Activated CD8-positive, alpha-beta T cell treated with anti-CD3 and anti-CD28 coated beads for 36 hours (primary cell): ENCODE measurements around the gene NOP10. TPM values are rescaled to one million over a fixed set of nuclear protein-coding genes. Genes with fewer than 3 reads are reported as not detected.

Source experiments
- ATAC-seq: fragments of 200-7000 bp; cut with Tn5 transposase; one replicate; pipeline ENCODE4 v1.10.0; 2021; ENCODE audit warnings: mild to moderate bottlenecking, moderate library complexity
- CTCF ChIA-PET: fragments of 350-600 bp; sonication (Branson Sonifier 250); formaldehyde crosslinking; loops from one replicate; lab custom pipeline; 2021; ENCODE audit warnings: antibody characterized with exemption; lab: Charles Lee
- POLR2A ChIA-PET: fragments of 350-600 bp; sonication (Branson Sonifier 250); formaldehyde crosslinking; loops from one replicate; lab custom pipeline; 2021; ENCODE audit warnings: antibody characterized with exemption; lab: Charles Lee
- DNase-seq: peaks from one replicate; pipeline ENCODE4 v3.0.0-alpha.2; 2020
- H3K27ac Mint-ChIP-seq: one replicate; pipeline ENCODE4 v1.8.0; 2021; ENCODE audit warnings: mild to moderate bottlenecking, mixed read lengths
- H3K27me3 Mint-ChIP-seq: one replicate; pipeline ENCODE4 v1.8.0; 2021; ENCODE audit warnings: mixed read lengths
- H3K36me3 Mint-ChIP-seq: one replicate; pipeline ENCODE4 v1.8.0; 2021; ENCODE audit warnings: low read depth, mixed read lengths
- H3K4me1 Mint-ChIP-seq: one replicate; pipeline ENCODE4 v1.8.0; 2021; ENCODE audit warnings: low read depth, mixed read lengths
- H3K4me3 Mint-ChIP-seq: one replicate; pipeline ENCODE4 v1.8.0; 2021; ENCODE audit warnings: mild to moderate bottlenecking, moderate library complexity, mixed read lengths
- H3K9me3 Mint-ChIP-seq: one replicate; pipeline ENCODE4 v1.8.0; 2021; ENCODE audit warnings: mixed read lengths
- intact Hi-C: fragments of 100-400 bp; cut with micrococcal nuclease; formaldehyde crosslinking; loops from one replicate; pipeline ENCODE4 v1.10.0; 2022
- total RNA-seq, 2 experiments: library from RNA; stranded (reverse); gene quantifications; one replicate each; pipeline ENCODE4 v1.2.3, GENCODE V29; 2021
- TF ChIP-seq, protein P1 (sequence below): fragments of 200-600 bp; IDR thresholded peaks from one replicate; pipeline ENCODE4 v1.8.0; 2022; ENCODE audit warnings: antibody characterized with exemption, mild to moderate bottlenecking

The NOP10 gene
- total RNA-seq, 2 experiments from 2014 or later = 225 to 226 TPM

DNA sequence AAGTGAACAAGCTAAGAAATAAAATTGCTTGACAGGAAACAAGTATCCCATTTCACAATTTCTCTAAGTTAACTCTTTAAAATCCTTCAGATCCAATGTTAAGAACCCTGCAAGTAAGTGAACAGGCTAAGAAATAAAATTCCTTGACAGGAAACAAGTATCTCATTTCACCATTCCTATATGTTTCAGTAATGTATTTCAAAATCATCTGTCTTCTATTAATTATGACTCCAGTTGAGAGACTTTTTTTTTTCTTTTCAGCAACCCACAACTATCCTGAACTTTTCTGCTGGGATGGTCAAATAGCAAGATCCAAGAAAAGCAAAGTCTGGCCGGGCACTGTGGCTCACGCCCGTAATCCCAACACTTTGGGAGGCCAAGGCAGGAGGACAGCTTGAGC lies 3.0 kb downstream of the NOP10 start:
- Mint-ChIP-seq H3K27ac (peak overlapping the region; percentile 64), H3K9me3 (no peaks in the 10 kb centered on the region), H3K27me3 (no peaks in the 10 kb centered on the region), H3K4me3 (peak overlapping the region; percentile 22), H3K4me1 (peaks cover 35% of the 10 kb centered on the region), H3K36me3 (peaks cover 26% of the 10 kb centered on the region)
- DNase-seq (no peak), ATAC-seq (no peak)
- ChIA-PET CTCF (interaction anchor here (2.3 to 4.6 kb wide), 3 partner anchors 27 to 248 kb away, joined by 6 to 42 read pairs (median 15); partner anchors contain the start of gene LPCAT4), POLR2A (interaction anchor here (0.9 to 1.3 kb wide), 2 partner anchors 21 to 27 kb away, joined by 3 read pairs; partner anchors contain the start of gene LPCAT4)
- intact Hi-C loops = loop anchor here (10.0 kb wide), 1 partner anchor 245 kb away; the partner anchor contains the start of gene GOLGA8B
- TF ChIP-seq, protein P1, sequence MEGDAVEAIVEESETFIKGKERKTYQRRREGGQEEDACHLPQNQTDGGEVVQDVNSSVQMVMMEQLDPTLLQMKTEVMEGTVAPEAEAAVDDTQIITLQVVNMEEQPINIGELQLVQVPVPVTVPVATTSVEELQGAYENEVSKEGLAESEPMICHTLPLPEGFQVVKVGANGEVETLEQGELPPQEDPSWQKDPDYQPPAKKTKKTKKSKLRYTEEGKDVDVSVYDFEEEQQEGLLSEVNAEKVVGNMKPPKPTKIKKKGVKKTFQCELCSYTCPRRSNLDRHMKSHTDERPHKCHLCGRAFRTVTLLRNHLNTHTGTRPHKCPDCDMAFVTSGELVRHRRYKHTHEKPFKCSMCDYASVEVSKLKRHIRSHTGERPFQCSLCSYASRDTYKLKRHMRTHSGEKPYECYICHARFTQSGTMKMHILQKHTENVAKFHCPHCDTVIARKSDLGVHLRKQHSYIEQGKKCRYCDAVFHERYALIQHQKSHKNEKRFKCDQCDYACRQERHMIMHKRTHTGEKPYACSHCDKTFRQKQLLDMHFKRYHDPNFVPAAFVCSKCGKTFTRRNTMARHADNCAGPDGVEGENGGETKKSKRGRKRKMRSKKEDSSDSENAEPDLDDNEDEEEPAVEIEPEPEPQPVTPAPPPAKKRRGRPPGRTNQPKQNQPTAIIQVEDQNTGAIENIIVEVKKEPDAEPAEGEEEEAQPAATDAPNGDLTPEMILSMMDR = no peak

DNA sequence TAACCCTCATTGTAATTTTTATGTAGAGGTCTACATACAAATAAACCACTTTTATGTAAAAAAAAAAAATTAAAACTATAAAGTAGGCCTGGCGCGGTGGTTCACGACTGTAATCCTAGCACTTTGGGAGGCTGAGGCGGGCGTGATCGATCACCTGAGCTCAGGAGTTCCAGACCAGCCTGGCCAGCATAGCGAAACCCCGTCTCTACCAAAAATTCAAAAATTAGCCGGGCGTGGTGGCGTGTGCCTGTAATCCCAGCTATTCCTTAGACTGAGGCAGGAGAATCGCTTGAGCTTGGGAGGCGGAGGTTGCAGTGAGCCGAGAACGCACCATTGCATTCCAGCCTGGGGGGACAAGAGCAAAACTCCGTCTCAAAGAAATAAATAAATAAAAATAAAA lies 4.6 kb downstream of the NOP10 start:
- DNase-seq (no peak), ATAC-seq (no peak)
- peak overlapping the region; percentile 99 for H3K4me3 Mint-ChIP-seq
- intact Hi-C loops = loop anchor here (10.0 kb wide), 1 partner anchor 246 kb away; the partner anchor contains the start of gene GOLGA8B
- H3K9me3 Mint-ChIP-seq = no peaks in the 10 kb centered on the region
- POLR2A ChIA-PET = interaction anchor here (3.0 kb wide), 1 partner anchor 10 kb away, joined by 18 read pairs; no protein-coding TSS in a partner anchor
- peaks cover 27% of the 10 kb centered on the region for H3K36me3 Mint-ChIP-seq
- no peaks in the 10 kb centered on the region for H3K27me3 Mint-ChIP-seq
- CTCF ChIA-PET = interaction anchor here (1.5 to 4.6 kb wide), 6 partner anchors 8 to 249 kb away, joined by 3 to 42 read pairs (median 12); partner anchors contain the start of gene LPCAT4
- TF ChIP-seq, protein P1 = no peak
- H3K27ac Mint-ChIP-seq = no peak overlapping the region
- peaks cover 46% of the 10 kb centered on the region for H3K4me1 Mint-ChIP-seq

DNA sequence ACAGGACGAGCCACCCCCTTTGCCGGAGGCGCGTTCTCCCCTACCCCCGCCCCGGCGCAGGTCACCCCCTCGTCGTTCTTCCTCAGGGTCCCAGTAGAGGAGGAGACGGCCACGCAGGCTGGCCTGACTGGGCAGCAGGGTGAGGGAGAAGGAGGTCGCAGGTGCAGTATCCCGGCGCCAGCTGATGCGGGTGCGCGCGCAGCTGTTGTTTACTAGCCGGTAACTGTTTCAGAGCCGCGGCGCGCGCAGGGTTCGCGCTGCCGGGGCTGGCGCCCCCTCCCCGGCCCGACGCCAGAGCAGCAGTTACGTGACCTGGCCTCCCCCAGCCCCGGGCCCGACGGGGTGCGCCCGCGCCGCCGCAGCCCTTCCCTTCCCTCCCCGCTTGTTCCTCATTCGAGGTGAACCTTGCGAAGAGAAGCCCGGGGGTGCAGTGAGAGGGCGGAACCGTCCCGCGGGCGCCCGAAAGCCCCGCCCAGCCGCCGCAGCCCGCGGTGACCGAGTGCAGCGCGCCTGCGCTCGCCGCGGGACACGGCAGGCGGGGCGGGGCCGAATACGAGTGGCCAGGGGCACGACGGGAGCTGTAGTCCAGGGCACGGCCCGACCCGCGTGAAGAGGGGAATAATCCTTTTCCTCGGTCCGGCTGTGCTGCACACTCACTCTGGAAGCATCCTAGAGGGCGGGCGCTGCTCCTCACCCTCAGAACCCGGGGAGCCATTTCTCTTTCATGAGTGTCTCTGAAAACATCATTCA lies 5.2 kb downstream of the NOP10 start, which contains the start of gene SLC12A6:
SLC12A6 (minus strand) TSS at position 225 of the 750 bp plus-strand sequence. CDS start 1,101 bp downstream, outside the sequence.
- ChIA-PET POLR2A (interaction anchor here (0.6 to 3.0 kb wide), 3 partner anchors 10 to 15 kb away, joined by 4 to 18 read pairs (median 5); no protein-coding TSS in a partner anchor), CTCF (interaction anchor here (1.5 to 4.6 kb wide), 6 partner anchors 7 to 250 kb away, joined by 3 to 42 read pairs (median 12); partner anchors contain the start of gene LPCAT4)
- Mint-ChIP-seq H3K27ac (peak within 1 kb of the TSS; percentile 95), H3K4me3 (peak within 1 kb of the TSS; percentile 99), H3K4me1 (peaks cover 49% of the 10 kb centered on the region), H3K27me3 (no peaks in the 10 kb centered on the region), H3K36me3 (peaks cover 29% of the 10 kb centered on the region), H3K9me3 (no peaks in the 10 kb centered on the region)
- intact Hi-C loops = loop anchor here (10.0 kb wide), 1 partner anchor 247 kb away; the partner anchor contains the start of gene GOLGA8B
- DNase-seq = peak; percentile 91
- ATAC-seq = peak; percentile 85
- TF ChIP-seq, protein P1 = no peak

DNA sequence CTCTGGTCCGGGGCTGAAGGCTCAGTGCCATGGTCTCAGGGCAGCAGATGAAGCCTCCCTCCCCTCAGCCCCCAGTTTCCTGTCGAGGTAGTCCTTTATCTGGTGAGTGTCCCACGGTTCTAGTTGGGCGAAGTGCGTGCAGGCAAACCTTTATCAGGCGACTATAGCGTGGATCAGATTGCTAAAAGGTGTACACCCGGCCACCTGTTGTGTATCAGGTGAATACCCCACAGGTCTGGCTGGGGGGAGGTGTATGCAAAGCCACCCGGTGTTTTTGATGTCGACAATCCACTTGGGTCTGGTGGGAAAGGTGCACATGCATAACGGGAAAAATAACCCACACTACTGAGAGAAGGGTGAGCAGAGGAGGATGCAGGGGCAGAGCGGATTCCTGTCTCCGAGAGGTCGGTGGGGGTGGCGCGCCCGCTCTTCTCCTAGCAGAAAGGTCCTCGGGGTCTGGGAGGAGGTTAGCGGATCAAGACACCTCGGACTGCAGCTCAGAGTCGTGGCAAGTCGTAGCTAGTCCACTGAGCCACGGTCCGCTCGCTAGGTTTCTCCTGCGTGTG lies 5.9 kb downstream of the NOP10 start:
- TF ChIP-seq, protein P1 = no peak
- peak; percentile 54 for DNase-seq
- ATAC-seq = peak; percentile 4
- Mint-ChIP-seq H3K9me3 (no peaks in the 10 kb centered on the region), H3K4me1 (peaks cover 56% of the 10 kb centered on the region), H3K4me3 (peak overlapping the region; percentile 99), H3K36me3 (peaks cover 27% of the 10 kb centered on the region), H3K27me3 (no peaks in the 10 kb centered on the region), H3K27ac (peak overlapping the region; percentile 95)
- ChIA-PET POLR2A (interaction anchor here (0.6 to 3.0 kb wide), 4 partner anchors 9 to 30 kb away, joined by 4 to 18 read pairs (median 4); partner anchors contain the start of gene LPCAT4), CTCF (interaction anchor here (2.4 to 4.6 kb wide), 4 partner anchors 9 to 96 kb away, joined by 11 to 42 read pairs (median 14); partner anchors contain the start of gene LPCAT4)
- intact Hi-C loops = loop anchor here (10.0 kb wide), 1 partner anchor 248 kb away; the partner anchor contains the start of gene GOLGA8B
